ENCODE results near the gene TLX3.

DNA sequence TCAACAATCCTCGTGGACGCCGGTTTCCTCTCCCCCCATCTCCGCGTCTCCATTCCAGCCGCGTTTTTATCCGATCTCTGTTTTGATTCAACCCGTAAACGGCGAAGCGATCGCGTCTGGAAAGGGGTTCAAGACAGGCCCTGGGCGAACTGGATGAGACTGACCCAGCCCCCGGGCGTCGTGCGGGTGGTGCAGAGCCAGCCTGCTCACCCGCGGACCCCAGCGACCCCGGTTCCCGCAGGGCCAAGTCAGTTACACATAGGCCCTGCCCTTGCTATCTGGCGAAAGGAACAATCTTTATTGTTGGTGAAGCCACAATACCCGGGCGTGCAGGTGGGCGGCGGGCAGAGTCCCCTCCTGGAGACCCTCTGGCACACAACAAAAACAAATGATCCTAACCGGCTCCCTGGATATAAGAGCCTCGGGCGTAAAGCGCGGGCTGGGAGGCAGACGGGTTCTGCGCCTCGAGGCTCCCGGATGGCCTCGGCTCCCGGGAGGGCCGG, 1.8 kb downstream of the TLX3 start:
- TF ChIP-seq CTCF (IDR thresholded peaks at IDR 0.05) (no peak), POLR2A (IDR thresholded peaks at IDR 0.05) (no peak)
